ENCODE data around the gene PER1.

GRCh38 chr17:8126491-8127066, 25.6 kb downstream of the PER1 start:
- TF ChIP-seq CTCF (IDR thresholded peaks at IDR 0.05 in 4 of 5, conservative IDR thresholded peaks at IDR 0.05 in 1 of 5) (no peak), POLR2A (IDR thresholded peaks at IDR 0.05) (no peak)

Measured in gastrocnemius medialis (tissue), 4 donors.